ENCODE data around the gene HSPE1. TPM values are rescaled to one million over a fixed set of nuclear protein-coding genes. Genes with fewer than 3 reads are reported as not detected.

HSPE1 gene
- total RNA-seq, 1 donor from 2014 or later = 167 TPM

- no peak for DNase-seq (ENCODE audit: extremely low spot score, unreplicated experiment)
- H3K4me3 Mint-ChIP-seq = no peak overlapping the region
- no peaks in the 10 kb centered on the region for H3K9me3 Mint-ChIP-seq
- H3K4me1 Mint-ChIP-seq (ENCODE audit: unreplicated experiment) = peaks cover 8% of the 10 kb centered on the region
- H3K36me3 Mint-ChIP-seq = peaks cover 13% of the 10 kb centered on the region
- no peak overlapping the region for H3K27ac Mint-ChIP-seq
- H3K27me3 Mint-ChIP-seq = no peaks in the 10 kb centered on the region
- no peak for TF ChIP-seq CTCF (conservative IDR thresholded peaks at IDR 0.05)
These were observed 6.5 kb downstream of the HSPE1 start for GRCh38 chr2:197506658-197507057.

- no peak overlapping the region for H3K27ac Mint-ChIP-seq
- DNase-seq (ENCODE audit: extremely low spot score, unreplicated experiment) = no peak
- H3K4me1 Mint-ChIP-seq (ENCODE audit: unreplicated experiment) = peaks cover 18% of the 10 kb centered on the region
- H3K9me3 Mint-ChIP-seq = no peaks in the 10 kb centered on the region
- no peaks in the 10 kb centered on the region for H3K27me3 Mint-ChIP-seq
- TF ChIP-seq CTCF (conservative IDR thresholded peaks at IDR 0.05) = no peak
- no peaks in the 10 kb centered on the region for H3K36me3 Mint-ChIP-seq
- H3K4me3 Mint-ChIP-seq = no peak overlapping the region
These were observed 13.7 kb downstream of the HSPE1 start for GRCh38 chr2:197513915-197514314.

- peaks cover 4% of the 10 kb centered on the region for H3K36me3 Mint-ChIP-seq
- H3K4me3 Mint-ChIP-seq = peak overlapping the region; percentile 97
- no peak for TF ChIP-seq CTCF (conservative IDR thresholded peaks at IDR 0.05)
- DNase-seq (ENCODE audit: extremely low spot score, unreplicated experiment) = no peak
- H3K27ac Mint-ChIP-seq = peak overlapping the region; percentile 84
- no peaks in the 10 kb centered on the region for H3K9me3 Mint-ChIP-seq
- H3K27me3 Mint-ChIP-seq = no peaks in the 10 kb centered on the region
- H3K4me1 Mint-ChIP-seq (ENCODE audit: unreplicated experiment) = peaks cover 18% of the 10 kb centered on the region
These were observed 14.6 kb downstream of the HSPE1 start for GRCh38 chr2:197514754-197515153.

- no peaks in the 10 kb centered on the region for H3K27me3 Mint-ChIP-seq
- no peak for DNase-seq (ENCODE audit: extremely low spot score, unreplicated experiment)
- peak overlapping the region; percentile 97 for H3K4me3 Mint-ChIP-seq
- no peak for TF ChIP-seq CTCF (conservative IDR thresholded peaks at IDR 0.05)
- peak overlapping the region; percentile 84 for H3K27ac Mint-ChIP-seq
- H3K9me3 Mint-ChIP-seq = peaks cover 1% of the 10 kb centered on the region
- peaks cover 6% of the 10 kb centered on the region for H3K36me3 Mint-ChIP-seq
- peaks cover 18% of the 10 kb centered on the region for H3K4me1 Mint-ChIP-seq (ENCODE audit: unreplicated experiment)
These were observed 15.1 kb downstream of the HSPE1 start for GRCh38 chr2:197515315-197515738.

GRCh38 chr2:197515739-197516392 lies 15.7 kb downstream of the HSPE1 start, which contains the start of gene MOB4:
MOB4 (plus strand) TSS chr2:197516066; CDS start chr2:197516087, 21 bp downstream.
- H3K4me3 Mint-ChIP-seq = peak within 1 kb of the TSS; percentile 97
- peaks cover 6% of the 10 kb centered on the region for H3K9me3 Mint-ChIP-seq
- H3K4me1 Mint-ChIP-seq (ENCODE audit: unreplicated experiment) = peaks cover 18% of the 10 kb centered on the region
- no peak for TF ChIP-seq CTCF (conservative IDR thresholded peaks at IDR 0.05)
- DNase-seq (ENCODE audit: extremely low spot score, unreplicated experiment) = peak; percentile 97
- peak within 1 kb of the TSS; percentile 84 for H3K27ac Mint-ChIP-seq
- peaks cover 11% of the 10 kb centered on the region for H3K36me3 Mint-ChIP-seq
- no peaks in the 10 kb centered on the region for H3K27me3 Mint-ChIP-seq

Measured in type B pancreatic cell (in vitro differentiated cells).